KG1 (cell line): ENCODE measurements around the gene LRRN3.

Source experiments
- DNase-seq: peaks from one replicate; lab custom pipeline; 2025; lab: John Stamatoyannopoulos, UW

Gene LRRN3

GRCh38 chr7:111168182-111168581 lies 77.3 kb downstream of the LRRN3 start:
- DNase-seq, result no peak

GRCh38 chr7:111172564-111173257 lies 81.8 kb downstream of the LRRN3 start:
- DNase-seq, result no peak

- DNase-seq, result no peak
These were observed 82.6 kb downstream of the LRRN3 start for GRCh38 chr7:111173528-111173927.

GRCh38 chr7:111173990-111174389 lies 83.1 kb downstream of the LRRN3 start:
- no peak for DNase-seq

- DNase-seq, result no peak
These were observed 83.6 kb downstream of the LRRN3 start for GRCh38 chr7:111174510-111174909.
